Ishikawa (cell line): Measurements from ENCODE around the gene USP49.

Source experiments
- EGR1 ChIP-seq: IDR thresholded peaks from 2 replicates; pipeline ENCODE4 v1.6.1; 2012
- EP300 ChIP-seq: IDR thresholded peaks from 2 replicates; pipeline ENCODE4 v1.6.1; 2012; ENCODE audit warnings: borderline replicate concordance
- RAD21 ChIP-seq: IDR thresholded peaks from 2 replicates; pipeline ENCODE4 v1.6.1; 2012; ENCODE audit warnings: low read depth
- TAF1 ChIP-seq: IDR thresholded peaks from 2 replicates; pipeline ENCODE4 v1.6.1; 2012; ENCODE audit warnings: low read depth, mild to moderate bottlenecking
- YY1 ChIP-seq: IDR thresholded peaks from 2 replicates; pipeline ENCODE4 v1.6.1; 2012; ENCODE audit warnings: low read depth
- TF ChIP-seq, protein P1 (sequence below): IDR thresholded peaks from 2 replicates; pipeline ENCODE4 v1.6.1; 2012
- TF ChIP-seq, protein P2 (sequence below): IDR thresholded peaks from 2 replicates; pipeline ENCODE4 v1.6.1; 2012

DNA sequence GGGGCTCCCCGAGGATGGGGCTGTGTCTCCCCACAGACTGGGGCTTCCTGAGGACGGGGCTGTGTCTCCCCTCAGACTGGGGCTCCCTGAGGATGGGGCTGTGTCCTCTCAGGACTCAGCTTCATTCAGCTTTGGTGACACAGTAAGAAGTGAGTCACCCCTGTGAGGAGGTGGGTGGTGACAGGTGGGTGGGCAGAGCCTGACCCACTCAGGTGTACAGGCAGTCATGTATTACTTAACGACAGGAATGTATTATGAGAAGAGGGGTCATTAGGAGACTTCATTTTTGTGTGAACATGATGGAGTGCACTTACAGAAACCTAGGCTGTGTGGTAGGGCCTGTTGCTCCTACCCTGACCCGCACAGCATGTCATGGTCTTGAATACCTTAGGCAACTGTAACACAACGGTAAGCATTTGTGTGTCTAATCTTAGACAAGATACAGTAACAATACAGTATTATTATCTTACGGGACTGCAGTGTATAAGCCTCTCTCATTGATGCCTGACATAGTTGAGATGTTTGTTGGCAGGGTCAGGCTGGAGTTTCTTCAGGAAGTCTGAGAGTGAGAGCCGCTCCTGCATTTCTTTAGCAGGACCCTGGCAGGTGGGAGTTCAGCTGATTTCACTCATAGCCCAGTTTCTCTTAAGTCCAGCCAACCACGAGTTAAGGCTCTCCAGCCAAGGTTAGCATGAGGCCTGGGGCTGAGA, 137.1 kb downstream of the USP49 start:
- TF ChIP-seq EP300: no peak
- TF ChIP-seq RAD21: no peak
- TF ChIP-seq, protein P1, sequence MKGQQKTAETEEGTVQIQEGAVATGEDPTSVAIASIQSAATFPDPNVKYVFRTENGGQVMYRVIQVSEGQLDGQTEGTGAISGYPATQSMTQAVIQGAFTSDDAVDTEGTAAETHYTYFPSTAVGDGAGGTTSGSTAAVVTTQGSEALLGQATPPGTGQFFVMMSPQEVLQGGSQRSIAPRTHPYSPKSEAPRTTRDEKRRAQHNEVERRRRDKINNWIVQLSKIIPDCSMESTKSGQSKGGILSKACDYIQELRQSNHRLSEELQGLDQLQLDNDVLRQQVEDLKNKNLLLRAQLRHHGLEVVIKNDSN: no peak
- no peak for TF ChIP-seq YY1
- TF ChIP-seq TAF1: no peak
- TF ChIP-seq, protein P2, sequence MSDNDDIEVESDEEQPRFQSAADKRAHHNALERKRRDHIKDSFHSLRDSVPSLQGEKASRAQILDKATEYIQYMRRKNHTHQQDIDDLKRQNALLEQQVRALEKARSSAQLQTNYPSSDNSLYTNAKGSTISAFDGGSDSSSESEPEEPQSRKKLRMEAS: no peak
- TF ChIP-seq EGR1: peak; percentile 36; the same call in 1 of the 2 replicates
